Cerebellar cortex (tissue), 1 donor: ENCODE measurements around the gene AASDH.

Experiments
- DNase-seq: peaks from one replicate; pipeline ENCODE4 v3.0.0-alpha.2; 2015; ENCODE audit warnings: low spot score

Gene AASDH

DNA sequence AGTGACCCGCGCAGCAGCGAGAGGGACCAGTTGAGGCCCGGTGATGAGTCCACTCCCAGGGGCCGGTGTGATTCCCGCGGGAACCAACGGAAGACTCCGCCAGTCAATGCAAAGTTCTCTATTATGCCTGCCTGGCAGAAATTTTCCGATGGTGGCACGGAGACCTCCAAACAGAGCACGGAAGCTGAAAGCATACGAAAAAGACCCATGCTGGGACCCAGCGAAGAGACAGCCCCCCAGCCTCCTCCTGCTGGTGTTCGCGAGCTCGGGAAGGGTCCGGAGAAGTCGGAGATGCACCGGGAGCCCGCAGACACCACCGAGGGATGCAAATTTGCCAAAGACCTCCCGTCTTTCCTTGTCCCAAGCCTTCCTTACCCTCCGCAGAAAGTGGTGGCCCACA is 71.7 kb downstream of the AASDH start:
- no peak for DNase-seq

DNA sequence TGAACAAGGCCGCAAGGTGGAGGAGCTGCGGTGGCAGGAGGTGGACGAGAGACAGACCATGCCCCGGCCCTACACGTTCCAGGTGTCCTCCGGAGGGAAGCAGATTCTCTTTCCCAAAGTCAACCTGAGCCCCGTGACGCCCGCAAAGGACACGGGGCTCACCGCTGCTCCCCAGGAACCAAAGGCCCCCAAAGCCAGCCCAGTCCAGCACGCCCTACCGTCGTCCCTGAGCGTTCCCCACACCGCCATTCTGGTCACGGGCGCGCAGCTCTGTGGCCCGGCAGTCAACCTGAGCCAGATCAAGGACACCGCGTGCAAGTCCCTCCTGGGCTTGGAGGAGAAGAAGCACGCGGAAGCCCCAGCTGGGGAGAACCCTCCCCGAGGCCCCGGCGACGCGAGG is 72.2 kb downstream of the AASDH start:
- DNase-seq: no peak

DNA sequence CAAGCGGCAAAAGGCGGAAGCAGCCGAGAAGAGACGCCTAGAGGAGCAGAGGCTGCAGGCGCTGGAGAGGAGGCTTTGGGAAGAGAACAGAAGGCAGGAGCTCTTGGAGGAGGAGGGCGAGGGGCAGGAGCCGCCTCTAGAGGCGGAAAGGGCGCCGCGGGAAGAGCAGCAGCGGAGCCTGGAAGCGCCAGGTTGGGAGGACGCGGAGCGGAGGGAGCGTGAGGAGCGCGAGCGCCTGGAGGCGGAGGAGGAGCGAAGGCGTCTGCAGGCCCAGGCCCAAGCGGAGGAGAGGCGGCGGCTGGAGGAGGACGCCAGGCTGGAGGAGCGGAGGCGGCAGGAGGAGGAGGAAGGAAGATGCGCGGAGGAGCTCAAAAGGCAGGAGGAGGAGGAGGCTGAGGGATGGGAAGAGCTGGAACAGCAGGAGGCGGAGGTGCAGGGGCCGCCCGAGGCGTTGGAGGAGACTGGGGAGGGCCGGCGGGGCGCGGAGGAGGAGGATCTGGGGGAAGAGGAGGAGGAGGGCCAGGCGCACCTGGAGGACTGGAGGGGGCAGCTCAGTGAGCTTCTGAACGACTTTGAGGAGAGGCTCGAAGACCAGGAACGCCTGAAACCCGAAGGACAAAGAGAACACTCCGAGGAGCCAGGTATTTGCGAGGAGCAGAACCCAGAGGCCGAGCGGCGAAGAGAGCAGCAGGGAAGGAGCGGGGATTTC is 72.9 kb downstream of the AASDH start:
- no peak for DNase-seq

GRCh38 chr4:56313132-56313531 is 74.2 kb downstream of the AASDH start:
- DNase-seq: no peak

DNA sequence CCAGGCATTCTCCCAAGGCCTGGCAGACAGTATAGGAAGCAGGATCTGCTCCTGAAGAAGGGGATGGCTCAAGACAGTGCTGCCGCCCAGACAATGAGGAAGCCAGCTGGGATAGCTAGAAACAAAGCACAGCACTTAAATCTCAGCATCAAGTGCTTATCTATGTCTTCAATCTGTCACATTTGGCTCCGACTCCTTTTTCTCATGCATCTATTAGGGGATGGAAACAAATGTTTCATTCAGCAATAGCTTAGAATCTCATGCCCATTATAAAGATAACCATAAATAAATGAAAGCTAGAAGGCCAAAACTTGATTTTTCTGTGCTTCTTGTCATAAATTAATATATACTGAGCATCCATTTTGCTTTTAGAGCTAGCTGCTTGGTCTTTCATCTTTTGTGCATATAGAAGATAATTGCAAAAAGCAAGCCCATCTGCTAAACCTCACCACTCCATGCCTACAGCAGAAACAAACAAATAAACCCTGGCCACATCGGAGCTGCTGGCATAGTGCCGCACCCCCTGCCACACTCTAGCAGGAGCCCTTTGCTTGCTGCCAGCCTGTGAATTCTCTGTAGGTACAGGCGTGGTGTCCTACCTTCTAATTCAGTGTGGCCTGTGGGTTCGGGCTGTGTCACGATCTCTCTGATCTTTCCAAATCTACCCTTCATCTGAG is 75.9 kb downstream of the AASDH start:
- peak; percentile 65 for DNase-seq

GRCh38 chr4:56310401-56311125 is 76.7 kb downstream of the AASDH start:
- DNase-seq: no peak

GRCh38 chr4:56308384-56308783 is 78.9 kb downstream of the AASDH start:
- DNase-seq: no peak

DNA sequence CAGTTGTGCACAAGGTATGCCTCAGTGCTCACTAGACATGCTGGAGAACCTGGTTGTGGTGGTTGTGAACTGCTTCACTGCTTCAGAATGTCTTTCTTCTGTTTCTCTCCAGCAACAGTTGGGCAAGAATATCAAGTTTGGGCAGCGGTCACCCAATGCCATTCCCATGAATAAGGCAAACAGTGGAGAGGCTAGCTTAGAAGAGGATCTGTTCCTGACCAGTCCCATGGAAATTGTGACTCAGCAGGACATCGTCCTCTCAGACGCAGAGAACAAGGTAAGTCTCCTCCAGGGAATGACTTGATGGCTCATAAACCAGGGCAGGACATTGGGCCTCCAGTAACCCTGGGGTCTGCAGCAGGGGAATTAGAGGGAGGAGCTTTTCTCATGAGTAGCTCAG is 79.9 kb downstream of the AASDH start:
- DNase-seq: no peak

GRCh38 chr4:56305390-56305789 is 81.9 kb downstream of the AASDH start:
- no peak for DNase-seq

DNA sequence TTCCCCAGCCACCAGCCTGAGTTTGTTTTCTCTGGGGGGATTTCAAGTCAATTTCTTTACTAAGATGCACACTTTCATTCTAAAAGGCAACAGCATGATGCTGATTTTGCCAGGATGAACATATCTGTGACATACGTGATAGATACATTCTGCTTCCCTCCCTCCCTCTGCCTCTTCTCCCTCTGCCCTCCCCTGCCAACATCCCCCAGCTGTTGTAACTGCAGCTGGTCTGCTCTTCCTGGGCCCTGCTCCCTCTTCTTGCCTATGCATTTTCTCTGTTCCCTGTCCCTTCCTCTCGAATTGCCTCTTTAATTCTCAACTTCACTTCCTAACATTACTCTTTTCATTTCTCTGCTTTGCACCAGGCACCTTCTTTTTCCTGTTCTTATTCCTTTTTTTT is 83.4 kb downstream of the AASDH start:
- no peak for DNase-seq

- no peak for DNase-seq
Measured at GRCh38 chr4:56302760-56303159, 84.5 kb downstream of the AASDH start.

DNA sequence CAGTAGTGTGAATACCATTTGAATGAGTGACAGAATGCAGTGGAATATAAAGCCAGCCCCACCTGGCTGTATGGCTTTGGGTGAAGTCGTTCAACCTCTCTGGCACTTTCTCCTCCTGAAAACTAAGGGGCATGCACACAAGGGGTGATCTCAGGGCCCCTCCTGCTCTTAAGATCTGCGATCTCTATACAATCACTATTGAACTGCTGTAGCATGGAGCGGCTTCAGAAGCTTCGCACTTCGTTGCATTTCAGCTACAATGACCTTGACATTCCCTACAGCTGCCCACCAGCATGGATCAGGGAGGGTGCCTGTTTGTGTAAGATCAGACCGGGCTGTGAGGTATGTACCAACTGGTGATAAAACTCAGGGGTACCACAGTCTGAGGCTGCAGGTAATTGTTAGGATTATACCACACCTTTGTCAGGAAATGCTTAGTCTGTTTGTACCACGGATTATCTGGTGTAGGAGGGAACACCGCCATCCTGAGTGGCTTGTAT is 85.2 kb downstream of the AASDH start:
- DNase-seq: no peak

- peak; percentile 75 for DNase-seq
Measured at GRCh38 chr4:56301181-56301996, 85.9 kb downstream of the AASDH start.

GRCh38 chr4:56298236-56298635 is 89.1 kb downstream of the AASDH start:
- no peak for DNase-seq

GRCh38 chr4:56297776-56298175 is 89.5 kb downstream of the AASDH start:
- DNase-seq: no peak

DNA sequence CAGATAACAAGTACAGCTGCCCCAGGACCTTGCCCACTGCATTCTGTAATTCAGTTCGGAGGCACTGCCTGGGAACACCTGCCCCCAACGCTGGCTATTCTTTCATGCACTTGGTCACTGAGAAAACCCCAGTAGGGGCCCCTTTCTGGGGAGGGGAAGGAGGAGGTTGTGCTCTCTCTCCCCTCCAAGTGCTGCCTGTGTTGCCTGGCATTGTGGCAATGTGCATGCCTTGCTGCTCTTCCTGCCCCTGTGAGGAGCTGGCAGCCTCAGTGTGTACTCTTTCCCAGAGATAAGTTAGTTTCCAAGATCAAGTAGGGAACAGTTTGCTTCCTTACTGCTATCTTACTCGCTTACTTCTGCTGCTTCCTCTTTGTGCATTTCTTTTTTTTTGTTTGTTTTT is 90.8 kb downstream of the AASDH start:
- no peak for DNase-seq

DNA sequence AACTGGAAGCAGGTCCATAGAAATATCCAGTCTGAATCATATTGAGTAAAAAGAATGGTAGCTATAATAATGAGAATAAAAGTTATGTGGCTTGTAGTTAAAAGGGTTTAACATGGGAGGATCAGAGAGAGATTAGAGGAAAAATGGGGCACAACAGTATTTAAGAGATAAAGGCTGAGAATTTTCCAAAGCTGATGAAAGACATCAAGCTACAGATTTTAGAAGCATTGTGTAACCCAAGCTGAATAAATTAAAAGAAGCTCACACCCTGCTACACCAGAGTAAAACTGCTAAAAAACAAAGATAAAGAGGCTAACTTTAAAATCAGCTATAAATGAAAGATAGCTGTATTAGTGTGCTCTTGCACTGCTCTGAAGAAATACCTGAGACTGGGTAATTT is 94.2 kb downstream of the AASDH start:
- DNase-seq: no peak

DNA sequence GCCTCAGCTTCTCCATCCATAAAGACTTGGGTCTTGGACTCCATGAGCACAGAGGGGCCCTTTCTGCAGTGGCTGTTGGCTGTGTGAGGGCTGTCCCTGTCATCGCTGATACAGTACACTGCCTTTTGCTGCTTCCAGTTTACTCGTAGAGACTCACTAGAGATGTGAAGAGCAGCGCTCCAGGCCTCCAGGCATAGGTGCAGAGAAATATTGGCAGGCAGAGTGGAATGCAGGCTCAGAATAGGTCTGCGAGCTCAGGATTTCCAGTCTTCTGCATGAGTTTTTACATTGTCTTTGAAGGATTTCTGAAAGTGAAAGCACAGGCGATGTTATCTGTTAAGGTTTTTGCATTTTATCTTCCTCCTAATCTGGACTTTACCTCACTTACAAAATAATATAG is 97.4 kb downstream of the AASDH start:
- DNase-seq: no peak

- no peak for DNase-seq
Measured at GRCh38 chr4:56288663-56289062, 98.6 kb downstream of the AASDH start.
